ENCODE measurements around the gene ADAMTS2.

ADAMTS2 gene

GRCh38 chr5:179264053-179264782 is 81.0 kb downstream of the ADAMTS2 start:
- DNase-seq (ENCODE audit: low read depth) = no peak
- no peak overlapping the region for H3K4me3 ChIP-seq (ENCODE audit: low read depth, low read length)

GRCh38 chr5:179263391-179264052 is 81.7 kb downstream of the ADAMTS2 start:
- DNase-seq (ENCODE audit: low read depth) = no peak

GRCh38 chr5:179262126-179262920 is 82.9 kb downstream of the ADAMTS2 start:
- no peak overlapping the region for H3K4me3 ChIP-seq (ENCODE audit: low read depth, low read length)
- no peak for DNase-seq (ENCODE audit: low read depth)

More at GRCh38 chr5:179263391-179264052, 81.7 kb downstream of the ADAMTS2 start:
- H3K4me3 ChIP-seq (ENCODE audit: low read depth, low read length) = no peak overlapping the region

DNA sequence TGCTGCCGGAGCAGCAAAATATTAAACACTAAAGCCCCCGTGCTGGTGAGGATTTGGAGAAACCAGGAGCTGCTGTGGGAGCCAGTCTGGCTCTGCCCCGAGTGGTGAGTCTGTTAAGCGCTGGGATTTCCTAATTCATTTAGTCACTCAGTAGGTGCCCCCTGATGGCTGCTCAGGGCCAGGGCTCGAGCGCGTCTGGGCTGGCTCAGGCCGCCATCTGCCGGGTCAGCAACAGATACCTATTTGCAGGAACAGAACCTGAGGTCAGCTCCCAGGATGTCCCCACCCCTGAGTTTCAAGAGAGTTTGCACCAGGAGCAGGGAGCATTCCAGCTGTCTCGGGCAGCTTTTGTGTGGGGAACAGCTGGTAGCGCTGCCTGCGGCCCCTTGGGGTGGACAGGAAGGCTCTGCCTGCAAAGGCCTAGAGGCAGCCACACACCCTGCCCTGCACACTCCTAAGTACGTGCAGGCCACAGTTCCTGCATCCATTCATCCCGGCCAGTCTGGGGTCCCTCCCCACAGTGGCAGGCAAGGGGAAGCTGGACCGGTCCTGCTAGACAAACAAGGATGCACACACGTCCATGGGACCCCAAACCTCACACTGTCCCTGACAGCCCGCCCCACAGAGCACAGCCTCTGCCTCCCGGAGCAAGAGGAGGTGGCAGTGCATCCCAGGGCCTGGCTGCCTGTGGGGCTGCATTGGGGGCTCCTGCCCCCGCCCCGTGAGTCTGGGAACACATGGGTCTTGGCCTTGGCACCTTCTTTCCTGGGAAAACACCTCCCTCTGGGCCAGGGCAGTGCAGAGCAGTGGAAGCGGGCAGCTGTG is 83.7 kb downstream of the ADAMTS2 start:
- DNase-seq (ENCODE audit: low read depth) = no peak
- no peak overlapping the region for H3K4me3 ChIP-seq (ENCODE audit: low read depth, low read length)

GRCh38 chr5:179260324-179261070 is 84.8 kb downstream of the ADAMTS2 start:
- H3K4me3 ChIP-seq (ENCODE audit: low read depth, low read length) = no peak overlapping the region
- DNase-seq (ENCODE audit: low read depth) = no peak

- no peak overlapping the region for H3K4me3 ChIP-seq (ENCODE audit: low read depth, low read length)
- DNase-seq (ENCODE audit: low read depth) = no peak
Observed at GRCh38 chr5:179259731-179260323, 85.4 kb downstream of the ADAMTS2 start.

GRCh38 chr5:179258922-179259730 is 86.1 kb downstream of the ADAMTS2 start:
- no peak for DNase-seq (ENCODE audit: low read depth)
- no peak overlapping the region for H3K4me3 ChIP-seq (ENCODE audit: low read depth, low read length)

DNA sequence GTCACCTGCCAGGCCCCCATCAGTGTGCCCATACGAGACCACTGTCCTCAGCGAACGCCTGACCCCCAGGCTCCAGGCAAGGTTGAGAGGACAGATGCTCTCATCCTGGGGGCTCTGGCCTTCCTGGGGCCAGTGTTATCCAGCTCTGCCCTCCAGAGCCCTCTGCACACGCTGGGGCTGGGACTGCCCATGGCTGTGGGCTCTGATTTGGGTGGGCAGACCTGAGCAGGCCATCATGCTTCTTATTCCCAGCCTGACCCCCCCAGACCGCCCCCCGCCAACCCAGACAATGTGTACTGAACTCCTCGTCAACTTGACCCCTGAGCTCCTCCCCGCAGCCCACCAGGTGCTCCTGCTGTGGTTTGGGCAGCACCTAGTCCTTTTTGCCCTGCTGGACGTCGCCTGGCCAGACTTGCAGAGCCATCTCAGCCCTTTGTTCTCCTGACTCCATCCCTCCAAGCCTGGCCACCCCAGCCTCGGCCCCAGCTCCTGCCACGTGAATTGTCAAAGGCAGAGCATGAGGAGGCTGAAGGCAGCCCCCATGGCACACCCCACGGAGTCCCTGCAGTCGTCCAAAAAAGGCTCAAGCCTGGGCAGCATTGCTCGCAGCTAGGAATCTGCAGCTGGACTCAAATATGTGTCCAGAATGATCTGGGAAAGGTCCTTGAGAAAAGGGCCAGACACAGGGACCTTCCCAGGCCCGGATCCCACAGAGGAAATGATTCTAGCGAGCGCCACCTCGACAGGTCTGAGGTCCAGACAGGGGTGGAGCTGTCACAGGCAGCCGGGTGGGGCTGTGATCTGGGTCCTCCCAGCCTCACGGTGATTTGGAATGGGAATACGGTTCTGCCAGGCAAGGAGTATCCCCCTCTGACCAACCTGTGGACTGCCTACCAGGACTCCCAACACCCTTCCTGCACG is 87.0 kb downstream of the ADAMTS2 start:
- no peak overlapping the region for H3K4me3 ChIP-seq (ENCODE audit: low read depth, low read length)
- no peak for DNase-seq (ENCODE audit: low read depth)

- DNase-seq (ENCODE audit: low read depth) = no peak
- no peak overlapping the region for H3K4me3 ChIP-seq (ENCODE audit: low read depth, low read length)
Observed at GRCh38 chr5:179257176-179257682, 88.0 kb downstream of the ADAMTS2 start.

GRCh38 chr5:179256328-179257175 is 88.7 kb downstream of the ADAMTS2 start:
- H3K4me3 ChIP-seq (ENCODE audit: low read depth, low read length) = no peak overlapping the region
- no peak for DNase-seq (ENCODE audit: low read depth)

DNA sequence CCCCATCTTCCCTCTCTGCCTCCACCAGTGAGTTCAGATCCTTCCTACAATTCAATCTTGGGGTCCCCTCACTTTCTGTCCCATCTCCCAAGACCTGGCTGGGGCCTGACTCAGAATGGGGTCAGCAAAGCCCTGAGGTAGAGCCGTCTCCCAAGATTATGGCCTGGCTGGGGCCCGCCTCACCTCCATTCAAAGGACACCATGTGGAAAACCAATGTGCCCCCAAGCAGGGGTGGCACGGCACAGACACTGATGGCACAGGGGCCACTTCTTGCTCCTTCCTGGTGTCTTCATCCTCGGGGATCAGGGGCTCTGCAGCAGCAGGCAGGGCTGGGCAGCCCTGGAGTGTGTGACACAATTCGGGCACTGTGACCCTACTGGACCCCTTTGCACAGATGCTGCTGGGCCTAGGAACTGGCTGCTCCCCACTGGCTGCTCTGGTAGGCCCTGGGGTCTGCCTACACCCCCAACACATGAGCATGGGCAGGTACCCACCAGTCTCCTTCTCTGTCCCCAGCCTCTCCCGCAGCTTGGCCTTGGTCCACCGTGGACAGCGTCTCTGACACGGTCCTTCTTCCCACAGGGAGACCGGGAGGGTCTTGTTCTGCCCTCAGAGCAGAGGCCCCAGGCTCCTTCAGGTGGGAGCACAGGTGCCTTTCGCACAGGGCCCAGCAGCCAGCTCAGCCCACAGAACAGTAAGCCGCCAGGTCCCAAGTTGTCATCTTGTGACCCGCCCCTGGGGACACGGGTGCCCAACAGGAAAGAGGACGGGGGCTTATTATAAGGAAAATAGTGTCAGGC is 89.5 kb downstream of the ADAMTS2 start:
- DNase-seq (ENCODE audit: low read depth) = no peak
- H3K4me3 ChIP-seq (ENCODE audit: low read depth, low read length) = no peak overlapping the region

GRCh38 chr5:179254638-179255271 is 90.5 kb downstream of the ADAMTS2 start:
- DNase-seq (ENCODE audit: low read depth) = no peak
- no peak overlapping the region for H3K4me3 ChIP-seq (ENCODE audit: low read depth, low read length)

- DNase-seq (ENCODE audit: low read depth) = no peak
Observed at GRCh38 chr5:179253730-179254129, 91.5 kb downstream of the ADAMTS2 start.

GRCh38 chr5:179251276-179251969 is 93.8 kb downstream of the ADAMTS2 start:
- H3K4me3 ChIP-seq (ENCODE audit: low read depth, low read length) = no peak overlapping the region
- no peak for DNase-seq (ENCODE audit: low read depth)

More at GRCh38 chr5:179253730-179254129, 91.5 kb downstream of the ADAMTS2 start:
- no peak overlapping the region for H3K4me3 ChIP-seq (ENCODE audit: low read depth, low read length)
